Activated CD4-positive, alpha-beta T cell treated with anti-CD3 and anti-CD28 coated beads, Interleukin-2, amount 10 ng/mL, durations not matched to agents 7 days and 5 days (primary cell): ENCODE data around the gene CCDC188. TPM values are rescaled to one million over a fixed set of nuclear protein-coding genes. Genes with fewer than 3 reads are reported as not detected.

Experiments
- CTCF ChIA-PET: fragments of 350-600 bp; sonication (Branson Sonifier 250); formaldehyde crosslinking; loops from one replicate; lab custom pipeline; 2021; ENCODE audit warnings: antibody characterized with exemption; lab: Charles Lee
- POLR2A ChIA-PET: fragments of 350-600 bp; sonication (Branson Sonifier 250); formaldehyde crosslinking; loops from one replicate; lab custom pipeline; 2021; ENCODE audit warnings: antibody characterized with exemption; lab: Charles Lee
- DNase-seq: peaks from one replicate; pipeline ENCODE4 v3.0.0-alpha.2; 2020
- H3K27ac Mint-ChIP-seq: one replicate; pipeline ENCODE4 v1.8.0; 2021; ENCODE audit warnings: mild to moderate bottlenecking, moderate library complexity, mixed read lengths
- H3K27me3 Mint-ChIP-seq: one replicate; pipeline ENCODE4 v1.8.0; 2021; ENCODE audit warnings: mixed read lengths
- H3K36me3 Mint-ChIP-seq: one replicate; pipeline ENCODE4 v1.8.0; 2021; ENCODE audit warnings: low read depth, mixed read lengths
- H3K4me1 Mint-ChIP-seq: one replicate; pipeline ENCODE4 v1.8.0; 2021; ENCODE audit warnings: mixed read lengths
- H3K4me3 Mint-ChIP-seq: one replicate; pipeline ENCODE4 v1.8.0; 2021; ENCODE audit warnings: mild to moderate bottlenecking, moderate library complexity, mixed read lengths
- H3K9me3 Mint-ChIP-seq: one replicate; pipeline ENCODE4 v1.8.0; 2021; ENCODE audit warnings: mixed read lengths
- total RNA-seq, 2 experiments: library from RNA; stranded (reverse); gene quantifications; one replicate each; pipeline ENCODE4 v1.2.3, GENCODE V29; 2021

CCDC188 gene
- total RNA-seq, 2 experiments from 2014 or later = 0.12 to 0.23 TPM

DNA sequence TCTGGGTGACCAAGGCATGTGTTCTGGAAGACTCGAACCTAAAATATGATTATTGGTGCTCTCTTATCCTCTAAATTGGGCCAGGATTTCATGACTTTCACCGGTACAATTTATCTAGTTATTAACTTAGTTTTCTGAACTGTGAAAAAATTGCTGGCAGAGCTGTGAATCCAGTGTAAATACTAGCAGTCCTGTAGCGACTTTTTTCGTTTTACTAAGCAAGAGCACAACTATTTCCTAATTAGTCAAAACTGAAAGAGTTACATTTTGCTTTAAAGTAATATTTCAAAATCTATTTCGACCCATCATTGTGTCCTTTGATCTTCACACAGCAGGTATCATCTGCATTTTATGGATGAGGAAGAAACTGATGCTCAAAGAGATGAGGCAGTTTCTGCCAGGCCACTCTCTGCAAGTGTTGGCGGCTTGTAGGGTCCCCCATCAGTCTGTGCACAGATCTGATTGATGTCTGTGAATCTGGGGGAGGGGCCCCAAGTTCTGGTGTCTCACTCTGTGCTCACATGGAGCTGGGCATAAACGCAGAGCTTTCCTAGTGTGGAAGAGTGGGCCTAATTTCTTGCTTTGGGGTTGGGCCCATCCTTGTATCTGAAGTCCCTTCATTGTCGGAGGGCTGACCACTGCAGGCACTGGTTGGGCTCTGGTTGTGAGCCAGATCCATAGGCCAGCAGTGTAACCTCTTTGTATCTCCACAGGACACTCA is 32.4 kb downstream of the CCDC188 start:
- ChIA-PET POLR2A (no interaction called here), CTCF (interaction anchor here (0.6 to 1.1 kb wide), 2 partner anchors 11 to 197 kb away, joined by 3 read pairs; no protein-coding TSS in a partner anchor)
- H3K4me3 Mint-ChIP-seq = peak overlapping the region; percentile 91
- DNase-seq = no peak
- H3K9me3 Mint-ChIP-seq = no peaks in the 10 kb centered on the region
- H3K27ac Mint-ChIP-seq = peak overlapping the region; percentile 90
- H3K36me3 Mint-ChIP-seq = peaks cover 49% of the 10 kb centered on the region
- no peaks in the 10 kb centered on the region for H3K27me3 Mint-ChIP-seq
- peaks cover 43% of the 10 kb centered on the region for H3K4me1 Mint-ChIP-seq

- Mint-ChIP-seq H3K27ac (peak overlapping the region; percentile 90), H3K4me3 (peak overlapping the region; percentile 91), H3K4me1 (peaks cover 43% of the 10 kb centered on the region), H3K36me3 (peaks cover 49% of the 10 kb centered on the region), H3K9me3 (no peaks in the 10 kb centered on the region), H3K27me3 (no peaks in the 10 kb centered on the region)
- DNase-seq = peak; percentile 51
- CTCF ChIA-PET = interaction anchor here (0.6 to 2.9 kb wide), 5 partner anchors 9 to 198 kb away, joined by 3 to 9 read pairs (median 3); no protein-coding TSS in a partner anchor
- POLR2A ChIA-PET = no interaction called here
Measured at GRCh38 chr22:20117633-20118299, 33.1 kb downstream of the CCDC188 start.

DNA sequence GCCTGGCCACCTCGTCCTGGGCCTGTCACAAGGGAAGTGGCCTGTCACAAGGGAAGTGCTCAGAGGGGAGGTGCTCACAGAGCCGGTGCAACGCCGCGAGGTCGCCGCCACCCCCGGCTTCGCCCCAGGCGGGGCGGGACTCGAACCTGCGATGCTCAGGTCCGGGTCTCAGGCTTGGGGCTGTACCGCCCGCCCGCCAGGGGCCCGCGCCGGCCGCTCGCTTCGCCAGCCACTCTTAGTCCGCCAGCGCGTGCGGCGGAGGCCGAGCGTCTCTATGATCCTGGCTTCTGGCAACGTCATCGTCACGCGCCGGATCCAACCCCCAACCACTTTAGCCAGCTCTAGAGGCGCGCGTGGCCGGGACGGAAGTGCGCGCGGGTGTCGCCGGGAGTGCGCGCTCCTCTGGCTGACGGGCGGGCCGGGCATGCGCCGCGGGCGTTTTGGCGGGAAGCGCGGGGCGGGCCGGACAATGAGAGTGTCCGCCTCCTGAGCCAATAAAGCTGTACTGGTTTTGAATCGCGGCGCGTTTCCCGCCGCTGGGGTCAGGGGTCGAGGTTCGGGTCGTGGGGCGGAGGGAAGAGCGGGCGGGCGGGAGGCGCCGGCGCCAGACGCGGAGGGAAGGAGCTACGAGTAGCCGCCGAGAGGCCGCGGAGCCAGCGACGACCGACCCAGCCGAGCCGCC is 33.8 kb downstream of the CCDC188 start, which contains the start of gene TRMT2A:
Gene TRMT2A (minus strand): TSS at position 276 of the 682 bp plus-strand sequence. CDS start 320 bp downstream, outside the sequence.
- ChIA-PET POLR2A (interaction anchor here (0.6 kb wide), 1 partner anchor 262 kb away, joined by 3 read pairs; no protein-coding TSS in a partner anchor), CTCF (interaction anchor here (0.9 to 2.9 kb wide), 3 partner anchors 8 to 40 kb away, joined by 3 to 9 read pairs (median 3); no protein-coding TSS in a partner anchor)
- Mint-ChIP-seq H3K36me3 (peaks cover 45% of the 10 kb centered on the region), H3K27ac (peak within 1 kb of the TSS; percentile 97), H3K4me3 (peak within 1 kb of the TSS; percentile 91), H3K9me3 (no peaks in the 10 kb centered on the region), H3K4me1 (peaks cover 40% of the 10 kb centered on the region), H3K27me3 (no peaks in the 10 kb centered on the region)
- DNase-seq = peak; percentile 96

DNA sequence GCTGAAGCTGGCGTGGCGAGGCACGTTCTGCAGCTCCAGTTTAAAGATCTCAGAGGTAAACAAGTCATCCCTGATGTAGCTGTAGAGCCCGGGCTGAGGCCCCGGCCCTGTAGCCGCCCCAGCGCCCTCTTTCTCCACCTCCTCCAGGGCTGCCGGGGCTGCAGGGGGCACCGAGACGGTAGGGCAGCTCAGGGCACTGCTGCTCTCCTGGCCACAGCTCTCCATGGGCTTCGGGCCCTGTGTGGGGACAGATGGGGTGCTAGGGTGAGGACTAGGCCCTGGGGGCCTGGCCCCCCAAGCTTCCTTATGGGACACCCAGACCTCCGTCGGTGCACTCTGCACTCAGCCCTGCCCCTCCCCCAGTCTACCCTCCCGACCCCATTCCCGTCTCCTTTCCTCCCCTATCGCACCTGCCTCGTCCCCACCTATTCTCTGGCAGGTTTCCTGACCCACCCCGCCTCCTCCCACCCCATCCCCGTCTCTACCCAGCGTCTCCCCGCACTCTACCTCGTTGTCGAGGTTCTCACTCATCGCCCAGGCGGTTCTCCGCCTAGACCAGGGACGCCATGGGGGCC is 34.4 kb downstream of the CCDC188 start:
- no peak for DNase-seq
- POLR2A ChIA-PET = interaction anchor here (0.5 to 0.6 kb wide), 2 partner anchors 15 to 261 kb away, joined by 3 read pairs; no protein-coding TSS in a partner anchor
- H3K4me3 Mint-ChIP-seq = peak overlapping the region; percentile 91
- H3K36me3 Mint-ChIP-seq = peaks cover 41% of the 10 kb centered on the region
- CTCF ChIA-PET = interaction anchor here (1.0 to 2.9 kb wide), 3 partner anchors 20 to 40 kb away, joined by 3 to 9 read pairs (median 3); no protein-coding TSS in a partner anchor
- no peaks in the 10 kb centered on the region for H3K9me3 Mint-ChIP-seq
- peak overlapping the region; percentile 97 for H3K27ac Mint-ChIP-seq
- H3K4me1 Mint-ChIP-seq = peaks cover 41% of the 10 kb centered on the region
- no peaks in the 10 kb centered on the region for H3K27me3 Mint-ChIP-seq

DNA sequence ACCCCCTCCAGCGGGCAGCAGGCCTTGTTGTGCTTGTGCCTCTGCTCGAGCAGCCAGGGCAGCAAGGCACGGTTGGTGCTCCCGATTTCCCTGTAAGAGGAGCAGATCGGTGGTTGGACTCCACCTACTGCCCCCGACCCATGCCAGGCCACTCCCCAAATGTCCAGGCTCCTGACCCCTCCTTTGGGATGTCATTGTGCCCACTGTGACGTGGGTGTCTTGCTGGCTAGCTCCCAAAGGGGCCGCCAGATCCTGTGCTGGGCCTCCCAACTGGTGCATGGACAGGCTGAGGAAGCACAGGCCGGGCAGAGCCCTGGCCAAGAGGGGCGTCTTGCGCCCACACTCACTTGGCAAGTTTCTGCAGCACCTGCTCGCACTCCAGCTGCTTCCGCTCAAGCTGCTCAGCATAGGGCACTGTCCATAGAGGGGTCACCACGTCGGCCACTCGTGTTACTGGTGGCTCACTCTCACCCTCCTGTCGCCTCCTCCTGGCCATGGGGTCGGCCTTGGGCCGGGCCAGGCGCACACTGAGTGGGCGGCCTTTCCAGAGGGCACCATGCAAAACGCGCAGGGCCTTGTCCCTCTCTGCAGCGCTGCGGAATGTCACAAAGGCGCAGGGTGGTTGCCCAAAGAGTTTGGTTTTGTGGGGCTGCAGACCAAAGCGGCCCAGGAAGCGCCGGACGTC is 35.0 kb downstream of the CCDC188 start, which contains the start of gene RANBP1:
Gene RANBP1 (plus strand): TSS at position 414 of the 685 bp plus-strand sequence. CDS start 81 bp downstream, at position 495.
- Mint-ChIP-seq H3K4me1 (peaks cover 46% of the 10 kb centered on the region), H3K36me3 (peaks cover 44% of the 10 kb centered on the region)

DNA sequence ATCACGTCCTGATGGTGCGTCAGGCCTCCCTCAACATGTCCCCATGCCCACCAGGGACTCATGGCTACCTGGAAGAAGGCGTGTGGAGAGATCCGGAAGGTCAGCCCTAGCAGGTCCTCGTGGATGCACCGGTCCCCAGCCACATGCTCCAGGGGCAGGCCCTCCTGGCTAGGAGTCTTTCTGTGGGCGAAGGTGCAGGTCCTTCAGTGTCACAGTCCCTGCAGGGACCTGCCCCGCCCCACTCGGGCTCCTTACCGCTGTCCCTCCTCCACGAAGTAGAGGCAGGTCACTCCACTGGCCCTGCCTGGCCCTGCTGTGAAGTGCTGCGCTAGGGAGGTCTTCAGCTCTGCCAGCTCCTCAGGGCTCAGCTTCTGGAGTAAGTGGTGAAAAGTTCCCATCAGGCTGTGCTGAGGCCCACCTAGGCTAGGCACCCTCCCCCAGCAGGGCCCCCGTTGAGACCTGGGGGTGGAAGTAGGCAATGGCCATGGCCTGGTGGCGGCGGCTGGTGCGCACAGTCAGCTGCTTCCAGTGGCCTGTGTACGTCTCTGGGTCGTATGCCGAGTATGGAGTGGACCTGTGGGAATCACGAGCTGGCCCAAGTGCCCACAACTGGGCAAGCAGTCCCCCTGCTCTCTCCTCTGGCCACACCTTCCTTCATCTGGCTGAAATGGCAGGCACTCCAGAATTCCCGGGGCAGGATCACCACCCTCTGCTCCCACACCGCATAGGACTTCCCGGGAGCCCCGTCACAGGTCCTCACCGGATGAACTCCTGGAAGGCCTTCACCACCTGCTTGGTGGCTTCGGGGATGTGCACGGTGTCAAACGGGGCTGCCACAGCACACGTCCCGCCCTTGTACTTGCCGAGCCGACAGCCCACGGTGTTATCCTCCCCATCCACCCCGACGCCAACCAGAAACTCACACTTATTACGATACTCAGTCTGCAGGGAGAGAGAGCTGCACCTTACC is 36.1 kb downstream of the CCDC188 start:
- no peaks in the 10 kb centered on the region for H3K27me3 Mint-ChIP-seq
- peak overlapping the region; percentile 80 for H3K27ac Mint-ChIP-seq
- CTCF ChIA-PET = interaction anchor here (2.9 kb wide), 1 partner anchor 19 kb away, joined by 9 read pairs; no protein-coding TSS in a partner anchor
- peaks cover 38% of the 10 kb centered on the region for H3K36me3 Mint-ChIP-seq
- no peaks in the 10 kb centered on the region for H3K9me3 Mint-ChIP-seq
- peak overlapping the region; percentile 91 for H3K4me3 Mint-ChIP-seq
- DNase-seq = no peak
- H3K4me1 Mint-ChIP-seq = peaks cover 42% of the 10 kb centered on the region
- POLR2A ChIA-PET = no interaction called here

More for the DNA sequence above, 35.0 kb downstream of the CCDC188 start, which contains the start of gene RANBP1:
- CTCF ChIA-PET = interaction anchor here (1.0 to 2.9 kb wide), 2 partner anchors 20 to 31 kb away, joined by 3 to 9 read pairs; no protein-coding TSS in a partner anchor
- peak within 1 kb of the TSS; percentile 91 for H3K4me3 Mint-ChIP-seq
- H3K9me3 Mint-ChIP-seq = no peaks in the 10 kb centered on the region
- no peak for DNase-seq
- POLR2A ChIA-PET = interaction anchor here (0.5 kb wide), 1 partner anchor 15 kb away, joined by 3 read pairs; no protein-coding TSS in a partner anchor
- no peaks in the 10 kb centered on the region for H3K27me3 Mint-ChIP-seq
- H3K27ac Mint-ChIP-seq = peak within 1 kb of the TSS; percentile 97

DNA sequence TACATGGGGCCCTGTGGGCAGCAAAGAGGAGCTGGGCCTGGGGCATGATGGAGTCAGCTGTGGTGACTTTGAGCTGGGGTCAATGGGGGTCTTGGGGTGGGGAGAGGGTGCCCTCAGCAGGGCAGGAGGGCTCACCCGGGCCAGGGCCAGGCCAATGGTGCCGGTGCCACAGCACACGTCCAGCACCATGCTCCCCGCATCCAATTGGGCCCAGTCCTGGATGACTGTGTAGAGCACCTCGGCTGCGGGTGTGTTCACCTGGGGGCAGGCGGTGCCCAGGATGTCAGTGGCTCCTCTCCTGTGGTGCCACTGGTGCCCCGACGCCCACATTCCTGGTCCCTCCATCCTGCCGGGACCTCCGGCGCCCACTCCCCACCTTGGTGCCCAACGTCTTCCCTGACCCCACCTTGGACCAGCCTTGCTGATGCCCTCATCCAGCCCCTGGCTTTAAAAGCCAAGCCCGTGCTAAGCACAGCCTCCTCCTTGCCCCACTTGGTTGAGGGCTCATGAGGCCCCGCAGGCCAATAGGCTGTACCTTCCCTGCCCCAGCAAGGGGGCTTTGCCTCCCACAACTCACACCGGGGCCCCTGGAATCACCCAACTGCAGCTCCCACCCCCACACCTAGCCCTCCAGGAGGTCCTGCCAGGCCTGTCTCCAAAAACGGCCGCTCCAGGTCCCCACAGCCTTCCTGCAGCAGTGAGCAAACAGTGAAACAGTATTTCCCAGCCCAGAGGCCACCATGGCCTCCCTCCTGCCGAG is 37.1 kb downstream of the CCDC188 start:
- POLR2A ChIA-PET = no interaction called here
- peak overlapping the region; percentile 36 for H3K27ac Mint-ChIP-seq
- no peak for DNase-seq

DNA sequence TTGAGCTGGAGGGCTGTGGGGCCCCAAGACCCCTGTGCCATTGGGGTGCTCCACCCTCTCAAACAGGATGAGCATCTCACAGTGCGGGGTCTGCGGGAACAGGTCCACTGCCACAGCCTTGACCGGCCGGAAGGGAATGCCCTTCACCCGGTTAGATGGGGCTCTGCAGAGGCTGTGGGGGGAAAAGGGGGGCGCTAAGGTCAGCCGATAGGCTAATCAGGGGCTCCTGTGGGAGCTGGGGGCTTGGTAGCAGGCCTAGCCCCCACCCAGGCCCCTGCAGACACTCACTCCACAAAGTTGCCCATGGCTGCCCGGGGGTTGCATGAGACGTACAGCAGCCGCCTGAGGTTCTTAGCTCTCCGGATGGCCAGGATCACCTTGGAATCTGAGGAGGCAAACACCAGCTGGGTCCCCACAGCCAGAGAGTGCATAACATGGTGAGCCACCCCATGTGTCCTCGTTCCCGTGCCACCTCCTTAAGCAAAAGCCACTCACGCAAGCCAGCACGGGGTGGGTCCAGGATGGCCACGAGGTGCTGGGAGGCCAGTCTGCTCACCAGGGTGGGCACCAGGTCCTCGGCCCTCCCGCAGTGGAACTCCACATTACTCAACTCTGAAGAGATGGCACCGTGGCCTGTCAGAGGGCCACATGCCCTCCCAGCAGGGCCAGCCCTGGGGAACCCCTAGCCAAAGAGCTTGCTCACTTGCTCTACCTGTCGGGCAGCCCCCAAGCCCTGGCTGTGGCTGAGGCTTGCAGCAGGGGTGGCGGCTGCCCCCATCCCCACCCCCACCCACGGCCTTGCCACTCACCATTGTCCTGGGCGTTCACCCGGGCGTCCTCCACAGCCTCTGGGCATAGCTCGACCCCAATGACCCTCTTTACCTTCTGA is 38.0 kb downstream of the CCDC188 start:
- ChIA-PET CTCF (interaction anchor here (1.7 kb wide), 1 partner anchor 12 kb away, joined by 4 read pairs; no protein-coding TSS in a partner anchor), POLR2A (no interaction called here)
- H3K9me3 Mint-ChIP-seq = no peaks in the 10 kb centered on the region
- H3K27ac Mint-ChIP-seq = peak overlapping the region; percentile 25
- H3K4me1 Mint-ChIP-seq = peaks cover 29% of the 10 kb centered on the region
- peaks cover 25% of the 10 kb centered on the region for H3K36me3 Mint-ChIP-seq
- H3K4me3 Mint-ChIP-seq = no peak overlapping the region
- H3K27me3 Mint-ChIP-seq = no peaks in the 10 kb centered on the region
- DNase-seq = no peak

More for the DNA sequence above, 37.1 kb downstream of the CCDC188 start:
- Mint-ChIP-seq H3K27me3 (no peaks in the 10 kb centered on the region), H3K36me3 (peaks cover 30% of the 10 kb centered on the region), H3K4me3 (no peak overlapping the region), H3K4me1 (peaks cover 32% of the 10 kb centered on the region), H3K9me3 (no peaks in the 10 kb centered on the region)
- CTCF ChIA-PET = interaction anchor here (1.7 kb wide), 1 partner anchor 13 kb away, joined by 4 read pairs; no protein-coding TSS in a partner anchor
